ENCODE data around the gene SLC7A10. TPM values are rescaled to one million over a fixed set of nuclear protein-coding genes. Genes with fewer than 3 reads are reported as not detected.
"Not testable (repeated sequence)": the region's sequence is repeated elsewhere in the genome, so short reads cannot be mapped to it uniquely, and the experiment has no call there.

The SLC7A10 gene
- total RNA-seq, 2 donors from 2014 or later, result not detected

- Mint-ChIP-seq H3K27me3 (no peaks in the 10 kb centered on the region), H3K36me3 (peaks cover 5% of the 10 kb centered on the region), H3K4me3 (no peak overlapping the region), H3K27ac (no peak overlapping the region), H3K4me1 (ENCODE audit: low read depth in 2 of 2) (peaks cover 17 to 21% of the 10 kb centered on the region in 2 donors), H3K9me3 (peaks cover 4% of the 10 kb centered on the region)
- ATAC-seq (no peak), DNase-seq (ENCODE audit: low spot score) (no peak)
Measured at GRCh38 chr19:33168528-33168927, 57.1 kb downstream of the SLC7A10 start.

DNA sequence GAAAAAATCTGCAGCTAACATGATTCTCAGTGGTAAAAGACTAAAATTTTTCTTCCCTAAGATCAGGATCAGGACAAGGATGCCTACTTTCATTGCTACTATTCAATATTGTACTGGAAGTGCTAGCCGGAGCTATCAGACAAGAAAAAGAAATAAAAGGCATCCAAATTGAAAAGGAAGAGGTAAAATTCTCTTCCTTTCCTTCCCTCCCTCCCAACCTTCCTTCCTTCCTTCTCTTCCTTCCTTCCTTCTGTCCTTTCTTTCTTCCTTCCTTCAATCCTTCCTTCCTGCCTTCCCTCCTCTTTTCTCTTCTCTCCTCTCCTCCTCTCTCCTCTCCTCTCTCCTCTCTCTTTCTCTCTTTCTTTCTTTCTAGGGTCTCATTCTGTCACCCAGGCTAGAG, 58.2 kb downstream of the SLC7A10 start:
- Mint-ChIP-seq H3K9me3 (peaks cover 4% of the 10 kb centered on the region), H3K27ac (no peak overlapping the region), H3K36me3 (peaks cover 5% of the 10 kb centered on the region), H3K4me3 (no peak overlapping the region), H3K4me1 (ENCODE audit: low read depth in 2 of 2) (peaks cover 14 to 18% of the 10 kb centered on the region in 2 donors), H3K27me3 (no peaks in the 10 kb centered on the region)
- ATAC-seq, result no peak
- no peak for DNase-seq (ENCODE audit: low spot score)

DNA sequence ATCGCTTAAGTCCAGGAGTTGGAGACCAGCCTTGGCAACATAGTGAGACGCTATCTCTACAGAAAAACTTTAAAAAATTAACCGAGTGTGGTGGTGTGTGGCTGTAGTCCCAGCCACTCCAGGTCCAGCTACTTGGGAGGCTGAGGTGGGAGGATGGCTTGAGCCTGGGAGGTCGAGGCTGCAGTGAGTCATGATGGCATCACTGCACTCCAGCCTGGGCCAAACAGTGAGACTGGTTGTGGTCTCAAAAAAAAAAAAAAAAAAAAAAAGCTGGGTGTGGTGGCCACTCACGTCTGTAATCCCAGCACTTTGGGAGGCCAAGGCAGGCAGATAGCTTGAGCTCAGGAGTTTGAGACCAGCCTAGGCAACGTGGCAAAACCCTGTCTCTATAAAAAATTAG, 59.6 kb downstream of the SLC7A10 start:
- H3K27me3 Mint-ChIP-seq; ATAC-seq; H3K36me3 Mint-ChIP-seq; H3K4me3 Mint-ChIP-seq; H3K9me3 Mint-ChIP-seq; DNase-seq (ENCODE audit: low spot score); H3K27ac Mint-ChIP-seq: not testable (repeated sequence)
- peaks cover 19 to 20% of the 10 kb centered on the region in 2 donors for H3K4me1 Mint-ChIP-seq (ENCODE audit: low read depth in 2 of 2)

DNA sequence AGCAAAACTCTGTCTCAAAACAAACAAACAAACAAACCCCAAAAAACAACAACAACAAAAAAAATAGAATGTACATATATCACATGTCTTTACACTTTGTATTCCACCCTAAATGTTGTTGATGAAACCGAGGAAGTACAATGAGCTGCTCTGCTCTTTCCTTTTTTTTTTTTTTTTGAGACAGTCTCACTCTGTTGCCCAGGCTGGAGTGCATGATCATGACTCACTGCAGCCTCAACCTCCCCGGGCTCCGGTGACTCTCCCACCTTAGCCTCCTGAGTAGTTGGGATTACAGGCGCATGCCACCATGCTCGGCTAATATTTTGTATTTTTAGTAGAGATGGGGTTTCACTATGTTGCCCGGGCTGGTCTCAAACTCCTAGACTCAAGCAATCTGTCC, 62.2 kb downstream of the SLC7A10 start:
- H3K4me3 Mint-ChIP-seq, result no peak overlapping the region
- H3K9me3 Mint-ChIP-seq, result peaks cover 4% of the 10 kb centered on the region
- H3K27me3 Mint-ChIP-seq, result no peaks in the 10 kb centered on the region
- peaks cover 5% of the 10 kb centered on the region for H3K36me3 Mint-ChIP-seq
- no peak overlapping the region for H3K27ac Mint-ChIP-seq
- peaks cover 30 to 32% of the 10 kb centered on the region in 2 donors for H3K4me1 Mint-ChIP-seq (ENCODE audit: low read depth in 2 of 2)
- no peak for ATAC-seq
- DNase-seq (ENCODE audit: low spot score), result no peak

DNA sequence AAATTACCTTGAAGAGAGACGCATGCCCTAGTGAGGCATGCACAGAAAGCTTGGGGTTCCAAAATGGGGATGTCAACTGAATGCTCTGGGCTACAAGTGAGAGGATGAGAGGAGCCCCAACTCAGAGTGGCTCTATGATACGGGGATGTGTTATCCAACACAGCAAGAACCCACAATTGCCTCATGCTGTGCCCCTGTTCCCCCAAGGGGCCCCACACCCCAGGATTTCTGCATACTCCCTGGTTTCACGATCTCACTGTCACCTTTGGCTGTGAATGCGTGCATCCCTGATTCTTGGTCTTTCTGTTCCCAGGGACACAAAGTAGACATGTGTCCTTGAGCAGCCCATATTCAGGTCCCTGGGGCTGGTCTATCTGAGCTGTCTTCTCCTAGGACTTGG, 64.4 kb downstream of the SLC7A10 start:
- ATAC-seq (no peak), DNase-seq (ENCODE audit: low spot score) (no peak)
- H3K27me3 Mint-ChIP-seq, result no peaks in the 10 kb centered on the region
- peaks cover 38 to 40% of the 10 kb centered on the region in 2 donors for H3K4me1 Mint-ChIP-seq (ENCODE audit: low read depth in 2 of 2)
- no peak overlapping the region for H3K4me3 Mint-ChIP-seq
- no peaks in the 10 kb centered on the region for H3K9me3 Mint-ChIP-seq
- peak overlapping the region; percentile 85 to 89 for H3K27ac Mint-ChIP-seq
- H3K36me3 Mint-ChIP-seq, result no peaks in the 10 kb centered on the region

DNA sequence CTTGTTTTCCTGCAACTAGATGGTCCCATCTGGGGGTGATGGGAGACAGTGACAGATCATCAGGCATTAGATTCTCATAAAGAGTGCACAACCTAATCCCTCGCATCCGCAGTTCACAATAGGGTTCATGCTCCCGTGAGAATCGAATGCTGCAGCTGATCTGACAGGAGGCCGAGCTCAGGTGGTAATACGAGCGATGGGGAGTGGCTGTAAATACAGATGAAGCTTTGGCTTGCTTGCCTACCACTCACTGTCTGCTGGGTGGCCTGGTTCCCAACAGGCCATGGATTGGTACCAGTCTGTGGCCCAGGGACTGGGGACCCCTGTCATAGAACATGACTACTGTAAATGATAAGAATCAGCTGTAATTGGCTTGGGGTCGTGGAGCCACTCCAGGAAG, 65.8 kb downstream of the SLC7A10 start:
- peak overlapping the region; percentile 85 to 89 for H3K27ac Mint-ChIP-seq
- ATAC-seq (no peak), DNase-seq (ENCODE audit: low spot score) (no peak)
- H3K4me1 Mint-ChIP-seq (ENCODE audit: low read depth in 2 of 2), result peaks cover 35 to 36% of the 10 kb centered on the region in 2 donors
- no peaks in the 10 kb centered on the region for H3K36me3 Mint-ChIP-seq
- H3K27me3 Mint-ChIP-seq, result no peaks in the 10 kb centered on the region
- no peaks in the 10 kb centered on the region for H3K9me3 Mint-ChIP-seq
- H3K4me3 Mint-ChIP-seq, result peak overlapping the region; percentile 82

DNA sequence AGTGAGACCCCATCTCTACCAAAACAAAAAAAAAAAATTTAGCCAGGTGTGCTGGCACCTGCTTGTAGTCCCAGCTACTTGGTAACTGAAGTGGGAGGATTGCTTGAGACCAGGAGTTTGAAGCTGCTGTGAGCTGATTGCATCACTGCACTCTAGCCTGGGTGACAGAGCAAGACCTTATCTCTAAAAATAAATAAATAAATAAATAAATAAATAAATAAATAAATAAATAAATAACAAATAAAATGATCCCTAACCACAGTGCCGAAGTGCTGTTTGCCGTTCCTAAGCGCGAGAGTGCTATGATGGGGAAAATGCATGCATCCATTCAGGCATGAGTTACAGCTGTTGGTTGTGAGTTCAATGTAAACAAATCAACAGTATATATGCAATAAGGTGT, 66.5 kb downstream of the SLC7A10 start:
- H3K4me3 Mint-ChIP-seq, result no peak overlapping the region
- H3K27ac Mint-ChIP-seq, result no peak overlapping the region
- H3K4me1 Mint-ChIP-seq (ENCODE audit: low read depth in 2 of 2), result peaks cover 34% of the 10 kb centered on the region in 2 donors
- H3K27me3 Mint-ChIP-seq, result no peaks in the 10 kb centered on the region
- ATAC-seq, result no peak
- no peaks in the 10 kb centered on the region for H3K36me3 Mint-ChIP-seq
- H3K9me3 Mint-ChIP-seq, result no peaks in the 10 kb centered on the region
- DNase-seq (ENCODE audit: low spot score), result no peak

Other genes starting within 250 kb of the SLC7A10 start
- gene RHPN2, start 161.0 kb downstream of the SLC7A10 start, total RNA-seq, result under 1 TPM; 0.31 to 0.75 TPM
- 10 to 100 TPM; 12.6 to 16.0 TPM for gene GPATCH1, start 144.7 kb downstream of the SLC7A10 start, total RNA-seq
- gene WDR88, start 93.7 kb downstream of the SLC7A10 start, total RNA-seq, result not detected
- gene LRP3, start 31.5 kb downstream of the SLC7A10 start, total RNA-seq, result not detected
- gene CEBPA, start 76.7 kb upstream of the SLC7A10 start, total RNA-seq, result 1 to 10 TPM; 1.3 to 1.9 TPM
- gene CEBPG, start 147.9 kb upstream of the SLC7A10 start, total RNA-seq, result 10 to 100 TPM; 26.3 to 29.2 TPM

All from natural killer cell treated with Interleukin-12 subunit alpha and Interleukin-12 subunit beta and Interleukin-15 and Interleukin-18, amount 100 ng/mL, for 72 hours (primary cell).